Neural progenitor cell (in vitro differentiated cells): ENCODE data around the gene FBXL4. TPM values are rescaled to one million over a fixed set of nuclear protein-coding genes. Genes with fewer than 3 reads are reported as not detected.

Experiments used
- DNase-seq: peaks from one replicate; pipeline ENCODE4 v3.0.0-alpha.2; 2016; ENCODE audit warnings: low spot score
- H2AFZ ChIP-seq: fragments of 200-600 bp; sonication (generic); replicated peaks from 2 replicates; pipeline ENCODE4 v1.6.1; 2016; ENCODE audit warnings: antibody characterized with exemption
- H3F3A ChIP-seq: fragments of 200-600 bp; sonication (generic); 2 replicates; pipeline ENCODE4 v1.6.1; 2016; ENCODE audit warnings: antibody characterized with exemption, low read depth
- H3K27ac ChIP-seq: fragments of 200-600 bp; sonication (generic); 2 replicates; pipeline ENCODE4 v1.5.1; 2016; ENCODE audit warnings: mild to moderate bottlenecking
- H3K27me3 ChIP-seq: fragments of 200-600 bp; sonication (generic); 2 replicates; pipeline ENCODE4 v1.6.1; 2016; ENCODE audit warnings: mild to moderate bottlenecking, moderate library complexity
- H3K36me3 ChIP-seq: fragments of 200-600 bp; sonication (generic); 2 replicates; pipeline ENCODE4 v1.5.1; 2016
- H3K4me1 ChIP-seq: fragments of 200-600 bp; sonication (generic); 2 replicates; pipeline ENCODE4 v1.6.1; 2016; ENCODE audit warnings: mixed run types
- H3K4me2 ChIP-seq: fragments of 200-600 bp; sonication (generic); 2 replicates; pipeline ENCODE4 v1.6.1; 2016
- H3K4me3 ChIP-seq: fragments of 200-600 bp; sonication (generic); 2 replicates; pipeline ENCODE4 v1.5.1; 2016
- H3K79me2 ChIP-seq: fragments of 200-600 bp; sonication (generic); 2 replicates; pipeline ENCODE4 v1.6.1; 2016; ENCODE audit warnings: low read depth
- H3K9ac ChIP-seq: fragments of 200-600 bp; sonication (generic); 2 replicates; pipeline ENCODE4 v1.6.1; 2016
- H3K9me3 ChIP-seq: fragments of 200-600 bp; sonication (generic); 2 replicates; pipeline ENCODE4 v1.5.1; 2016; ENCODE audit warnings: low read depth
- H4K20me1 ChIP-seq: fragments of 200-600 bp; sonication (generic); 2 replicates; pipeline ENCODE4 v1.6.1; 2016; ENCODE audit warnings: low read depth
- H3K27ac Mint-ChIP-seq: 3 replicates; pipeline ENCODE4 v1.8.0; 2021; ENCODE audit warnings: mixed read lengths
- H3K27me3 Mint-ChIP-seq: 2 replicates; pipeline ENCODE4 v1.8.0; 2022; ENCODE audit warnings: low read depth, mild to moderate bottlenecking, inconsistent platforms, moderate library complexity, mixed read lengths; ENCODE audit not compliant: insufficient read depth
- H3K36me3 Mint-ChIP-seq: 3 replicates; pipeline ENCODE4 v1.8.0; 2021; ENCODE audit warnings: mixed read lengths
- H3K4me1 Mint-ChIP-seq: 3 replicates; pipeline ENCODE4 v1.8.0; 2021; ENCODE audit warnings: mixed read lengths
- H3K4me3 Mint-ChIP-seq: 3 replicates; pipeline ENCODE4 v1.8.0; 2021; ENCODE audit warnings: mild to moderate bottlenecking, moderate library complexity, mixed read lengths
- H3K9me3 Mint-ChIP-seq: 3 replicates; pipeline ENCODE4 v1.8.0; 2020; ENCODE audit warnings: mixed read lengths
- CTCF ChIP-seq: fragments of 200-600 bp; sonication (generic); IDR thresholded peaks from 2 replicates; pipeline ENCODE4 v1.5.1; 2017; ENCODE audit warnings: antibody characterized with exemption, mild to moderate bottlenecking
- EZH2 ChIP-seq: fragments of 200-600 bp; sonication (generic); IDR thresholded peaks from 2 replicates; pipeline ENCODE4 v1.6.1; 2017; ENCODE audit warnings: antibody characterized with exemption, mild to moderate bottlenecking, moderate library complexity
- EZH2phosphoT487 ChIP-seq: fragments of 200-600 bp; sonication (generic); IDR thresholded peaks from 2 replicates; pipeline ENCODE4 v1.6.1; 2017; ENCODE audit warnings: antibody characterized with exemption
- total RNA-seq: library from RNA; depleted of rRNA; stranded (reverse); fragments of >200 nt; gene quantifications from 2 replicates; pipeline ENCODE4 v1.2.3, GENCODE V29; 2015; ENCODE audit warnings: low replicate concordance

Gene FBXL4
- total RNA-seq, 1 donor from 2014 or later = 18.3 TPM

- Mint-ChIP-seq H3K36me3 (peaks cover 53% of the 10 kb centered on the region), H3K9me3 (no peaks in the 10 kb centered on the region), H3K4me1 (peaks cover 44% of the 10 kb centered on the region), H3K27ac (peak overlapping the region; percentile 70), H3K4me3 (peak overlapping the region; percentile 94), H3K27me3 (peaks cover 14% of the 10 kb centered on the region)
- peaks cover 22% of the 10 kb centered on the region for H3F3A ChIP-seq
- peak overlapping the region; percentile 52 for H3K4me3 ChIP-seq
- H3K27ac ChIP-seq = no peak overlapping the region
- TF ChIP-seq CTCF (peak; percentile 93), EZH2phosphoT487 (no peak)
- H3K27me3 ChIP-seq = peaks cover 90% of the 10 kb centered on the region
- no peaks in the 10 kb centered on the region for H3K9me3 ChIP-seq
- peak; percentile 94 for DNase-seq
- peak overlapping the region; percentile 45 for H2AFZ ChIP-seq
- H3K4me2 ChIP-seq = peak overlapping the region; percentile 80
- H4K20me1 ChIP-seq = peaks cover 38% of the 10 kb centered on the region
- peaks cover 40% of the 10 kb centered on the region for H3K4me1 ChIP-seq
- no peak overlapping the region for H3K9ac ChIP-seq
- H3K36me3 ChIP-seq = no peaks in the 10 kb centered on the region
- no peaks in the 10 kb centered on the region for H3K79me2 ChIP-seq
Measured at GRCh38 chr6:98845211-98846020, 102.3 kb downstream of the FBXL4 start.

- Histone ChIP-seq H3K27ac (no peak overlapping the region), H2AFZ (peak overlapping the region; percentile 45), H3K36me3 (no peaks in the 10 kb centered on the region), H3K27me3 (peaks cover 90% of the 10 kb centered on the region), H3K4me2 (peak overlapping the region; percentile 80), H3F3A (peaks cover 23% of the 10 kb centered on the region), H3K4me3 (peak overlapping the region; percentile 52), H3K9me3 (no peaks in the 10 kb centered on the region), H3K9ac (no peak overlapping the region), H3K4me1 (peaks cover 45% of the 10 kb centered on the region), H4K20me1 (peaks cover 47% of the 10 kb centered on the region), H3K79me2 (peaks cover 2% of the 10 kb centered on the region)
- TF ChIP-seq EZH2 (peak; percentile 1), CTCF (no peak)
- Mint-ChIP-seq H3K36me3 (peaks cover 54% of the 10 kb centered on the region), H3K9me3 (no peaks in the 10 kb centered on the region), H3K27me3 (peaks cover 14% of the 10 kb centered on the region), H3K4me3 (peak overlapping the region; percentile 94), H3K4me1 (peaks cover 50% of the 10 kb centered on the region), H3K27ac (peak overlapping the region; percentile 99)
- peak; percentile 76 for DNase-seq
Measured at GRCh38 chr6:98844244-98845210, 103.2 kb downstream of the FBXL4 start.

GRCh38 chr6:98843271-98844243 lies 104.2 kb downstream of the FBXL4 start:
- Mint-ChIP-seq H3K27ac (peak overlapping the region; percentile 99), H3K4me1 (peaks cover 52% of the 10 kb centered on the region), H3K9me3 (no peaks in the 10 kb centered on the region), H3K36me3 (peaks cover 51% of the 10 kb centered on the region), H3K27me3 (peaks cover 13% of the 10 kb centered on the region), H3K4me3 (peak overlapping the region; percentile 94)
- H3F3A ChIP-seq = peaks cover 25% of the 10 kb centered on the region
- H3K27ac ChIP-seq = no peak overlapping the region
- H3K4me3 ChIP-seq = peak overlapping the region; percentile 52
- H3K9me3 ChIP-seq = no peaks in the 10 kb centered on the region
- H3K79me2 ChIP-seq = peaks cover 12% of the 10 kb centered on the region
- H3K36me3 ChIP-seq = no peaks in the 10 kb centered on the region
- peaks cover 48% of the 10 kb centered on the region for H3K4me1 ChIP-seq
- peak; percentile 3 for TF ChIP-seq EZH2phosphoT487
- TF ChIP-seq CTCF = no peak
- TF ChIP-seq EZH2 = peak; percentile 72
- no peak overlapping the region for H3K9ac ChIP-seq
- peaks cover 57% of the 10 kb centered on the region for H4K20me1 ChIP-seq
- peaks cover 90% of the 10 kb centered on the region for H3K27me3 ChIP-seq
- peak; percentile 70 for DNase-seq
- no peak overlapping the region for H2AFZ ChIP-seq
- H3K4me2 ChIP-seq = peak overlapping the region; percentile 80
